Activated CD8-positive, alpha-beta memory T cell treated with anti-CD3 and anti-CD28 coated beads, Interleukin-2, amount 10 ng/mL, durations not matched to agents 7 days and 5 days (primary cell): ENCODE data around the gene ENPP6. TPM values are rescaled to one million over a fixed set of nuclear protein-coding genes. Genes with fewer than 3 reads are reported as not detected.

Experiments used
- ATAC-seq: fragments of 150-1000 bp; cut with Tn5 transposase; one replicate; pipeline ENCODE4 v1.10.0; 2021; ENCODE audit warnings: moderate library complexity
- CTCF ChIA-PET: fragments of 350-600 bp; sonication (Branson Sonifier 250); formaldehyde crosslinking; loops from one replicate; lab custom pipeline; 2021; ENCODE audit warnings: antibody characterized with exemption; lab: Charles Lee
- DNase-seq: peaks from one replicate; pipeline ENCODE4 v3.0.0-alpha.2; 2020
- H3K27ac Mint-ChIP-seq: one replicate; pipeline ENCODE4 v1.8.0; 2021; ENCODE audit warnings: mild to moderate bottlenecking, mixed read lengths
- H3K27me3 Mint-ChIP-seq: one replicate; pipeline ENCODE4 v1.8.0; 2021; ENCODE audit warnings: mixed read lengths
- H3K36me3 Mint-ChIP-seq: one replicate; pipeline ENCODE4 v1.8.0; 2021; ENCODE audit warnings: mild to moderate bottlenecking, mixed read lengths
- H3K4me1 Mint-ChIP-seq: one replicate; pipeline ENCODE4 v1.8.0; 2021; ENCODE audit warnings: mixed read lengths
- H3K4me3 Mint-ChIP-seq: one replicate; pipeline ENCODE4 v1.8.0; 2021; ENCODE audit warnings: mild to moderate bottlenecking, moderate library complexity, mixed read lengths
- H3K9me3 Mint-ChIP-seq: one replicate; pipeline ENCODE4 v1.8.0; 2022; ENCODE audit warnings: low read depth, mixed read lengths
- total RNA-seq, 2 experiments: library from RNA; stranded (reverse); gene quantifications; one replicate each; pipeline ENCODE4 v1.2.3, GENCODE V29; 2021

The ENPP6 gene
- total RNA-seq, 2 experiments from 2014 or later = 6.2 to 6.9 TPM

- peak; percentile 65 for DNase-seq
- peaks cover 22% of the 10 kb centered on the region for H3K4me1 Mint-ChIP-seq
- H3K4me3 Mint-ChIP-seq = peak overlapping the region; percentile 12
- no peaks in the 10 kb centered on the region for H3K9me3 Mint-ChIP-seq
- peak; percentile 92 for ATAC-seq
- CTCF ChIA-PET = interaction anchor here (0.6 to 2.4 kb wide), 16 partner anchors 9 to 830 kb away, joined by 3 to 9 read pairs (median 4); no protein-coding TSS in a partner anchor
- peaks cover 10% of the 10 kb centered on the region for H3K36me3 Mint-ChIP-seq
- H3K27ac Mint-ChIP-seq = no peak overlapping the region
- H3K27me3 Mint-ChIP-seq = peaks cover 63% of the 10 kb centered on the region
These were observed 49.2 kb downstream of the ENPP6 start for GRCh38 chr4:184168406-184169019.

GRCh38 chr4:184167576-184167975 is 50.1 kb downstream of the ENPP6 start:
- Mint-ChIP-seq H3K27me3 (peaks cover 59% of the 10 kb centered on the region), H3K27ac (no peak overlapping the region), H3K9me3 (no peaks in the 10 kb centered on the region), H3K36me3 (peaks cover 10% of the 10 kb centered on the region), H3K4me1 (peaks cover 22% of the 10 kb centered on the region), H3K4me3 (no peak overlapping the region)
- CTCF ChIA-PET = interaction anchor here (0.6 to 2.4 kb wide), 18 partner anchors 9 to 1008 kb away, joined by 3 to 9 read pairs (median 4); no protein-coding TSS in a partner anchor
- ATAC-seq (no peak), DNase-seq (no peak)

- Mint-ChIP-seq H3K36me3 (peaks cover 7% of the 10 kb centered on the region), H3K27me3 (peaks cover 63% of the 10 kb centered on the region), H3K4me1 (peaks cover 18% of the 10 kb centered on the region), H3K4me3 (no peak overlapping the region), H3K9me3 (no peaks in the 10 kb centered on the region), H3K27ac (no peak overlapping the region)
- CTCF ChIA-PET = interaction anchor here (0.6 to 2.4 kb wide), 9 partner anchors 8 to 1009 kb away, joined by 3 to 9 read pairs (median 4); no protein-coding TSS in a partner anchor
- ATAC-seq = no peak
- DNase-seq = no peak
These were observed 50.9 kb downstream of the ENPP6 start for GRCh38 chr4:184166736-184167135.

GRCh38 chr4:184165291-184165690 is 52.4 kb downstream of the ENPP6 start:
- H3K4me1 Mint-ChIP-seq = peaks cover 7% of the 10 kb centered on the region
- no peaks in the 10 kb centered on the region for H3K9me3 Mint-ChIP-seq
- peaks cover 71% of the 10 kb centered on the region for H3K27me3 Mint-ChIP-seq
- DNase-seq (no peak), ATAC-seq (no peak)
- CTCF ChIA-PET = interaction anchor here (1.4 to 1.7 kb wide), 3 partner anchors 19 to 137 kb away, joined by 3 read pairs; no protein-coding TSS in a partner anchor
- H3K4me3 Mint-ChIP-seq = no peak overlapping the region
- H3K27ac Mint-ChIP-seq = no peak overlapping the region
- H3K36me3 Mint-ChIP-seq = peaks cover 1% of the 10 kb centered on the region

- peak; percentile 54 for ATAC-seq
- no peak for DNase-seq
- no peak overlapping the region for H3K27ac Mint-ChIP-seq
- peaks cover 4% of the 10 kb centered on the region for H3K4me1 Mint-ChIP-seq
- no peak overlapping the region for H3K4me3 Mint-ChIP-seq
- H3K36me3 Mint-ChIP-seq = peaks cover under 1% of the 10 kb centered on the region
- H3K27me3 Mint-ChIP-seq = peaks cover 72% of the 10 kb centered on the region
- CTCF ChIA-PET = interaction anchor here (1.0 kb wide), 1 partner anchor 11 kb away, joined by 3 read pairs; no protein-coding TSS in a partner anchor
- no peaks in the 10 kb centered on the region for H3K9me3 Mint-ChIP-seq
These were observed 53.9 kb downstream of the ENPP6 start for GRCh38 chr4:184163813-184164212.

- DNase-seq (no peak), ATAC-seq (no peak)
- no peaks in the 10 kb centered on the region for H3K4me1 Mint-ChIP-seq
- peaks cover 72% of the 10 kb centered on the region for H3K27me3 Mint-ChIP-seq
- CTCF ChIA-PET = no interaction called here
- H3K27ac Mint-ChIP-seq = no peak overlapping the region
- H3K9me3 Mint-ChIP-seq = no peaks in the 10 kb centered on the region
- H3K36me3 Mint-ChIP-seq = no peaks in the 10 kb centered on the region
- no peak overlapping the region for H3K4me3 Mint-ChIP-seq
These were observed 55.1 kb downstream of the ENPP6 start for GRCh38 chr4:184162596-184162995.

GRCh38 chr4:184157322-184157721 is 60.4 kb downstream of the ENPP6 start:
- ATAC-seq (no peak), DNase-seq (no peak)
- H3K4me1 Mint-ChIP-seq = no peaks in the 10 kb centered on the region
- H3K27me3 Mint-ChIP-seq = peaks cover 47% of the 10 kb centered on the region
- no peaks in the 10 kb centered on the region for H3K36me3 Mint-ChIP-seq
- H3K27ac Mint-ChIP-seq = no peak overlapping the region
- CTCF ChIA-PET = interaction anchor here (0.8 kb wide), 1 partner anchor 260 kb away, joined by 3 read pairs; no protein-coding TSS in a partner anchor
- H3K9me3 Mint-ChIP-seq = no peaks in the 10 kb centered on the region
- no peak overlapping the region for H3K4me3 Mint-ChIP-seq

- Mint-ChIP-seq H3K9me3 (no peaks in the 10 kb centered on the region), H3K36me3 (no peaks in the 10 kb centered on the region), H3K4me1 (no peaks in the 10 kb centered on the region), H3K4me3 (no peak overlapping the region), H3K27ac (no peak overlapping the region), H3K27me3 (peaks cover 42% of the 10 kb centered on the region)
- DNase-seq (no peak), ATAC-seq (no peak)
- CTCF ChIA-PET = no interaction called here
These were observed 61.3 kb downstream of the ENPP6 start for GRCh38 chr4:184156163-184156920.

GRCh38 chr4:184154199-184154598 is 63.5 kb downstream of the ENPP6 start:
- Mint-ChIP-seq H3K4me3 (no peak overlapping the region), H3K27me3 (peaks cover 28% of the 10 kb centered on the region), H3K27ac (no peak overlapping the region), H3K4me1 (no peaks in the 10 kb centered on the region), H3K36me3 (no peaks in the 10 kb centered on the region), H3K9me3 (no peaks in the 10 kb centered on the region)
- DNase-seq (no peak), ATAC-seq (no peak)
- CTCF ChIA-PET = interaction anchor here (1.7 kb wide), 1 partner anchor 14 kb away, joined by 4 read pairs; no protein-coding TSS in a partner anchor

GRCh38 chr4:184153781-184154180 is 63.9 kb downstream of the ENPP6 start:
- Mint-ChIP-seq H3K4me3 (no peak overlapping the region), H3K36me3 (no peaks in the 10 kb centered on the region), H3K4me1 (no peaks in the 10 kb centered on the region), H3K27ac (no peak overlapping the region), H3K9me3 (no peaks in the 10 kb centered on the region), H3K27me3 (peaks cover 23% of the 10 kb centered on the region)
- DNase-seq = no peak
- no peak for ATAC-seq
- CTCF ChIA-PET = interaction anchor here (1.7 kb wide), 1 partner anchor 14 kb away, joined by 4 read pairs; no protein-coding TSS in a partner anchor

- Mint-ChIP-seq H3K27ac (no peak overlapping the region), H3K36me3 (no peaks in the 10 kb centered on the region), H3K4me3 (no peak overlapping the region), H3K4me1 (peaks cover 8% of the 10 kb centered on the region), H3K9me3 (no peaks in the 10 kb centered on the region), H3K27me3 (peaks cover 15% of the 10 kb centered on the region)
- CTCF ChIA-PET = interaction anchor here (1.5 kb wide), 1 partner anchor 12 kb away, joined by 3 read pairs; no protein-coding TSS in a partner anchor
- no peak for ATAC-seq
- DNase-seq = no peak
These were observed 65.6 kb downstream of the ENPP6 start for GRCh38 chr4:184151988-184152485.

- ATAC-seq (no peak), DNase-seq (no peak)
- Mint-ChIP-seq H3K9me3 (no peaks in the 10 kb centered on the region), H3K4me1 (peaks cover 8% of the 10 kb centered on the region), H3K27me3 (peaks cover 4% of the 10 kb centered on the region), H3K4me3 (no peak overlapping the region), H3K36me3 (no peaks in the 10 kb centered on the region), H3K27ac (no peak overlapping the region)
- CTCF ChIA-PET = no interaction called here
These were observed 67.4 kb downstream of the ENPP6 start for GRCh38 chr4:184150102-184150839.
